GM21825 (cell line): ENCODE results near the gene GALM.
"Not testable (repeated sequence)": the region's sequence is repeated elsewhere in the genome, so short reads cannot be mapped to it uniquely, and the experiment has no call there.

Source experiments
- ATAC-seq: cut with Tn5 transposase; IDR thresholded peaks from one replicate; pipeline ENCODE4 v1.9.1; 2021; ENCODE audit warnings: mild to moderate bottlenecking, moderate library complexity; ENCODE audit not compliant: unreplicated experiment

The GALM gene

GRCh38 chr2:38665854-38666555 is at the start of gene GALM:
Gene GALM, plus strand, starts transcription at chr2:38666114. Its CDS starts 48 bp downstream, at chr2:38666162.
- peak; percentile 62 for ATAC-seq

- no peak for ATAC-seq
Measured at GRCh38 chr2:38617301-38617700, 48.6 kb upstream of the GALM start.

- peak; percentile 54 for ATAC-seq
Measured at GRCh38 chr2:38619458-38620164, 46.3 kb upstream of the GALM start.

GRCh38 chr2:38620282-38620977 is 45.5 kb upstream of the GALM start:
- ATAC-seq = no peak

- no peak for ATAC-seq
Measured at GRCh38 chr2:38621018-38621417, 44.9 kb upstream of the GALM start.

- no peak for ATAC-seq
Measured at GRCh38 chr2:38622210-38622609, 43.7 kb upstream of the GALM start.

GRCh38 chr2:38626326-38627035 is 39.4 kb upstream of the GALM start:
- ATAC-seq = no peak

GRCh38 chr2:38627391-38627790 is 38.5 kb upstream of the GALM start:
- ATAC-seq = no peak

GRCh38 chr2:38629684-38630083 is 36.2 kb upstream of the GALM start:
- no peak for ATAC-seq

- no peak for ATAC-seq
Measured at GRCh38 chr2:38631976-38632375, 33.9 kb upstream of the GALM start.

- ATAC-seq = no peak
Measured at GRCh38 chr2:38632980-38633379, 32.9 kb upstream of the GALM start.

- ATAC-seq = no peak
Measured at GRCh38 chr2:38633895-38634294, 32.0 kb upstream of the GALM start.

GRCh38 chr2:38634684-38635083 is 31.2 kb upstream of the GALM start:
- peak; percentile 88 for ATAC-seq

GRCh38 chr2:38635139-38635538 is 30.8 kb upstream of the GALM start:
- no peak for ATAC-seq

- no peak for ATAC-seq
Measured at GRCh38 chr2:38636069-38636468, 29.8 kb upstream of the GALM start.

GRCh38 chr2:38642373-38643017 is 23.4 kb upstream of the GALM start:
- ATAC-seq = not testable (repeated sequence)

GRCh38 chr2:38643021-38643671 is 22.8 kb upstream of the GALM start:
- ATAC-seq = no peak

GRCh38 chr2:38643683-38644511 is 22.0 kb upstream of the GALM start:
- not testable (repeated sequence) for ATAC-seq

GRCh38 chr2:38648107-38648761 is 17.7 kb upstream of the GALM start:
- no peak for ATAC-seq
